ENCODE data around the gene PAIP2B. TPM values are rescaled to one million over a fixed set of nuclear protein-coding genes. Genes with fewer than 3 reads are reported as not detected.

Gene PAIP2B
- polyA plus RNA-seq, 3 donors: 0.08 to 0.20 (median 0.17) TPM

GRCh38 chr2:71210292-71210691, 16.6 kb downstream of the PAIP2B start:
- H3K27ac Mint-ChIP-seq: no peak overlapping the region
- no peak overlapping the region for H3K4me3 Mint-ChIP-seq
- Histone ChIP-seq H3K27me3 (ENCODE audit: control insufficient read depth in 2 of 2, insufficient read depth in 2 of 2, low read length in 2 of 2) (no peaks in the 10 kb centered on the region), H3K4me1 (ENCODE audit: control insufficient read depth in 1 of 2, insufficient read depth in 2 of 2, low read length in 2 of 2) (no peaks in the 10 kb centered on the region), H3K9me3 (replicated peaks in 1 of 2; ENCODE audit: control insufficient read depth in 1 of 2, insufficient read depth in 1 of 2, low read length in 2 of 2) (no peaks in the 10 kb centered on the region), H2AFZ (ENCODE audit: insufficient read depth, low read depth, low read length, poor library complexity, severe bottlenecking) (no peak overlapping the region), H4K20me1 (ENCODE audit: insufficient read depth, low read length) (no peaks in the 10 kb centered on the region), H3K4me3 (replicated peaks in 1 of 3; ENCODE audit: low read depth in 2 of 3, low read length in 3 of 3) (no peak overlapping the region), H3K4me2 (replicated peaks; ENCODE audit: extremely low read depth, low read length, poor library complexity, severe bottlenecking) (no peak overlapping the region), H3K9ac (ENCODE audit: insufficient read depth, low read length, poor library complexity, severe bottlenecking) (no peak overlapping the region), H3K36me3 (replicated peaks in 1 of 2; ENCODE audit: control insufficient read depth in 1 of 2, insufficient read depth in 2 of 2, low read length in 2 of 2) (no peaks in the 10 kb centered on the region), H3K79me2 (ENCODE audit: insufficient read depth, low read length) (no peaks in the 10 kb centered on the region), H3K27ac (ENCODE audit: low read depth in 1 of 2, low read length in 2 of 2) (no peak overlapping the region)
- intact Hi-C loops (cut with micrococcal nuclease): no loop called here
- WGBS (ENCODE audit: insufficient coverage): no CpG with 5 or more reads among the region's 3 CpGs
- no peak for DNase-seq
- TF ChIP-seq CTCF (IDR thresholded peaks at IDR 0.05): no peak
- no peaks in the 10 kb centered on the region for H3K36me3 Mint-ChIP-seq
- H3K4me1 Mint-ChIP-seq: no peaks in the 10 kb centered on the region
- no peaks in the 10 kb centered on the region for H3K9me3 Mint-ChIP-seq
- H3K27me3 Mint-ChIP-seq (ENCODE audit: low read depth in 3 of 3): peaks cover 0 to 1% (median 1%) of the 10 kb centered on the region in 3 donors

GRCh38 chr2:71208756-71209155, 18.1 kb downstream of the PAIP2B start:
- Histone ChIP-seq H3K79me2 (ENCODE audit: insufficient read depth, low read length) (no peaks in the 10 kb centered on the region), H3K27ac (ENCODE audit: low read depth in 1 of 2, low read length in 2 of 2) (no peak overlapping the region), H4K20me1 (ENCODE audit: insufficient read depth, low read length) (no peaks in the 10 kb centered on the region), H3K4me3 (replicated peaks in 1 of 3; ENCODE audit: low read depth in 2 of 3, low read length in 3 of 3) (no peak overlapping the region), H3K27me3 (ENCODE audit: control insufficient read depth in 2 of 2, insufficient read depth in 2 of 2, low read length in 2 of 2) (no peaks in the 10 kb centered on the region), H3K9ac (ENCODE audit: insufficient read depth, low read length, poor library complexity, severe bottlenecking) (no peak overlapping the region), H3K4me1 (ENCODE audit: control insufficient read depth in 1 of 2, insufficient read depth in 2 of 2, low read length in 2 of 2) (no peaks in the 10 kb centered on the region), H3K4me2 (replicated peaks; ENCODE audit: extremely low read depth, low read length, poor library complexity, severe bottlenecking) (no peak overlapping the region), H3K36me3 (replicated peaks in 1 of 2; ENCODE audit: control insufficient read depth in 1 of 2, insufficient read depth in 2 of 2, low read length in 2 of 2) (no peaks in the 10 kb centered on the region), H3K9me3 (replicated peaks in 1 of 2; ENCODE audit: control insufficient read depth in 1 of 2, insufficient read depth in 1 of 2, low read length in 2 of 2) (no peaks in the 10 kb centered on the region), H2AFZ (ENCODE audit: insufficient read depth, low read depth, low read length, poor library complexity, severe bottlenecking) (no peak overlapping the region)
- no peak for TF ChIP-seq CTCF (IDR thresholded peaks at IDR 0.05)
- H3K4me1 Mint-ChIP-seq: no peaks in the 10 kb centered on the region
- intact Hi-C loops (cut with micrococcal nuclease): no loop called here
- no peak overlapping the region for H3K4me3 Mint-ChIP-seq
- peaks cover 0 to 1% (median 1%) of the 10 kb centered on the region in 3 donors for H3K27me3 Mint-ChIP-seq (ENCODE audit: low read depth in 3 of 3)
- no peaks in the 10 kb centered on the region for H3K36me3 Mint-ChIP-seq
- no peaks in the 10 kb centered on the region for H3K9me3 Mint-ChIP-seq
- no peak for DNase-seq
- H3K27ac Mint-ChIP-seq: no peak overlapping the region
- WGBS (ENCODE audit: insufficient coverage): 57% methylated on average over 2 of the region's 2 CpGs

All from CD14-positive monocyte (primary cell).